Measurements from ENCODE around the gene RUNX2.

DNA sequence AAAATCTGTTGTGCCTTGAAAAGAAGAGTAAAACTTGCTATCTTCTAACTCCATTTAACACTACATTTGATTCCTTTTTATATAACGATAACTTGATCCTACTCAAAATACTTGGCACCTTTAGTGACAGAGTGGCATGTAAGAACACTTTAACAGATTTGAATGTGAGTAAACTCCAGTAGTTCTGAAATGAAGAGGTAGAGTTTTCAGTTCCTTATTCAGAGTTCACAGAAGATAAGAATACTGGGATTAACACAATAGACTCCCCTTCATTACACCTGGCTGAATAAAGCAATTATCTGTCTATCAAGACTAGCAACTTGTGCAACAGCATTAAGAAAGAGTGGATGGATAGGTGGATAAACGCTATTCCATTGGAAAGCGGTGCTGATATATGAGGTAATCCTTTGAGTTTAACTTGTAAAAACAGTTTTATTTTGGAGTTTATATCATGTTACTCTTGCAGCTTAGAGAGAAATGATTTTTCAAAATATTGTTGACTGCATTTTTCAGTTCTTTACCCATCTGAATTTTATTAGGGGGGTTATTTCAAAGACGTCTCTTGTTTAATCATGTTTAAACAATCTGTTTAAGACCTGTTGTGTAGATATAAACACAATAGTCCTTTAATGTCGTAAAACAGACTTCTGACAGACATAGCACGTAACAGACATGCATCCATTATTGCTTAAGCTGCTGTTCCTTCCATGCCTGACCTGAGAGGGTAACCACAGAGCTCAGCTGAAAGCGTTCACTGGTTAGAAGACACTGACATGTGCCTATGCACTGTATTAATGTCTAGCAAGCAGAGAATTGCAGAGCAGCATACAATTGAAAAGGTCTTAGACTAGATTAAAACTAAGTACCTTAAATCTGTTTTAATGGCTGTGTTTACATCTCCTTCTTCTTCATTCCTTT is 152.0 kb downstream of the RUNX2 start:
- TF ChIP-seq, protein P1, sequence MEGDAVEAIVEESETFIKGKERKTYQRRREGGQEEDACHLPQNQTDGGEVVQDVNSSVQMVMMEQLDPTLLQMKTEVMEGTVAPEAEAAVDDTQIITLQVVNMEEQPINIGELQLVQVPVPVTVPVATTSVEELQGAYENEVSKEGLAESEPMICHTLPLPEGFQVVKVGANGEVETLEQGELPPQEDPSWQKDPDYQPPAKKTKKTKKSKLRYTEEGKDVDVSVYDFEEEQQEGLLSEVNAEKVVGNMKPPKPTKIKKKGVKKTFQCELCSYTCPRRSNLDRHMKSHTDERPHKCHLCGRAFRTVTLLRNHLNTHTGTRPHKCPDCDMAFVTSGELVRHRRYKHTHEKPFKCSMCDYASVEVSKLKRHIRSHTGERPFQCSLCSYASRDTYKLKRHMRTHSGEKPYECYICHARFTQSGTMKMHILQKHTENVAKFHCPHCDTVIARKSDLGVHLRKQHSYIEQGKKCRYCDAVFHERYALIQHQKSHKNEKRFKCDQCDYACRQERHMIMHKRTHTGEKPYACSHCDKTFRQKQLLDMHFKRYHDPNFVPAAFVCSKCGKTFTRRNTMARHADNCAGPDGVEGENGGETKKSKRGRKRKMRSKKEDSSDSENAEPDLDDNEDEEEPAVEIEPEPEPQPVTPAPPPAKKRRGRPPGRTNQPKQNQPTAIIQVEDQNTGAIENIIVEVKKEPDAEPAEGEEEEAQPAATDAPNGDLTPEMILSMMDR (IDR thresholded peaks at IDR 0.05 in 2 of 3, conservative IDR thresholded peaks at IDR 0.05 in 1 of 3; ENCODE audit: control insufficient read depth in 2 of 3, extremely low read depth in 1 of 3, insufficient read depth in 1 of 3, low read depth in 3 of 3, low read length in 3 of 3): no peak
- TF ChIP-seq, protein P2, sequence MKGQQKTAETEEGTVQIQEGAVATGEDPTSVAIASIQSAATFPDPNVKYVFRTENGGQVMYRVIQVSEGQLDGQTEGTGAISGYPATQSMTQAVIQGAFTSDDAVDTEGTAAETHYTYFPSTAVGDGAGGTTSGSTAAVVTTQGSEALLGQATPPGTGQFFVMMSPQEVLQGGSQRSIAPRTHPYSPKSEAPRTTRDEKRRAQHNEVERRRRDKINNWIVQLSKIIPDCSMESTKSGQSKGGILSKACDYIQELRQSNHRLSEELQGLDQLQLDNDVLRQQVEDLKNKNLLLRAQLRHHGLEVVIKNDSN (IDR thresholded peaks at IDR 0.05; ENCODE audit: borderline replicate concordance, extremely low read length, insufficient read depth, low read depth, low read length): no peak
- TF ChIP-seq ASH2L (IDR thresholded peaks at IDR 0.05; ENCODE audit: borderline replicate concordance, low read depth) (no peak), TBL1XR1 (IDR thresholded peaks at IDR 0.05; ENCODE audit: low read depth, low read length) (no peak), ZNF384 (IDR thresholded peaks at IDR 0.05; ENCODE audit: borderline replicate concordance, low read depth, low read length) (no peak)
